HCT116 (cell line): ENCODE results near the gene LRRK1. TPM values are rescaled to one million over a fixed set of nuclear protein-coding genes. Genes with fewer than 3 reads are reported as not detected.

Experiments
- ATAC-seq: fragments of 200-7000 bp; cut with Tn5 transposase; 2 replicates; pipeline ENCODE4 v1.9.1; 2020; ENCODE audit warnings: mild to moderate bottlenecking, moderate library complexity
- BruUV-seq: library from RNA; stranded (reverse); fragments of 400-500 nt; replicated peaks from 2 replicates; lab custom pipeline; 2021; lab: Mats Ljungman, UMichigan
- CTCF ChIA-PET: fragments of 300-600 bp; sonication (Branson Sonifier 250); formaldehyde crosslinking; loops from one replicate; lab custom pipeline; 2021; ENCODE audit warnings: antibody characterized with exemption; lab: Charles Lee
- POLR2A ChIA-PET: fragments of 300-600, 350-600 bp; sonication (Branson Sonifier 250); formaldehyde crosslinking; loops from one replicate; lab custom pipeline; 2021; ENCODE audit warnings: antibody characterized with exemption; lab: Charles Lee
- RAD21 ChIA-PET, 2 experiments: fragments of 300-600 bp; sonication (Branson Sonifier 250); formaldehyde crosslinking; loops; one replicate each; lab custom pipeline; 2023; ENCODE audit warnings: low total read pairs in 2 of 2; ENCODE audit not compliant: uncharacterized antibody in 2 of 2, unreplicated experiment in 2 of 2, low non-redundant PET in 1 of 2; lab: Charles Lee
- DNase-seq: peaks from one replicate; pipeline ENCODE4 v3.0.0-alpha.2; 2010; ENCODE audit warnings: low read depth, low spot score
- H2AFZ ChIP-seq: fragments of 200-600 bp; shearing (Covaris generic), sonication (generic); 2 replicates; pipeline ENCODE4 v1.6.1; 2017; ENCODE audit warnings: low read depth, mixed run types, mixed read lengths, antibody characterized with exemption, low read length; ENCODE audit not compliant: poor library complexity, severe bottlenecking
- H3K27ac ChIP-seq: 2 replicates; pipeline ENCODE4 v1.5.1; 2012; ENCODE audit warnings: low read depth, low read length
- H3K27me3 ChIP-seq: fragments of 200-600 bp; sonication (generic); 2 replicates; pipeline ENCODE4 v1.6.1; 2016; ENCODE audit warnings: mixed run types, low read length, mixed read lengths; ENCODE audit not compliant: insufficient read depth
- H3K36me3 ChIP-seq, 2 experiments: fragments of 200-500 bp in 1 of 2; fragments of 200-600 bp in 1 of 2; sonication (Bioruptor generic) in 1 of 2; sonication (generic) in 1 of 2; 2 replicates each; pipeline versions ENCODE4 v1.5.1 to v1.6.1; 2014 to 2016; ENCODE audit warnings: low read length in 2 of 2, inconsistent platforms in 1 of 2, mixed read lengths in 1 of 2, mixed run types in 1 of 2; ENCODE audit not compliant: insufficient read depth in 2 of 2, control insufficient read depth in 1 of 2
- H3K4me1 ChIP-seq, 2 experiments: fragments of 200-600 bp in 1 of 2; sonication (generic) in 1 of 2; 2 replicates each; pipeline versions ENCODE4 v1.5.1 to v1.6.1; 2012 to 2017; ENCODE audit warnings: low read length in 2 of 2, inconsistent platforms in 1 of 2, mild to moderate bottlenecking in 1 of 2, mixed read lengths in 1 of 2, mixed run types in 1 of 2, moderate library complexity in 1 of 2; ENCODE audit not compliant: insufficient read depth in 2 of 2, control insufficient read depth in 1 of 2
- H3K4me2 ChIP-seq: fragments of 200-600 bp; sonication (generic); 2 replicates; pipeline ENCODE4 v1.6.1; 2017; ENCODE audit warnings: mixed run types, low read length, mixed read lengths
- H3K4me3 ChIP-seq, 2 experiments: fragments of 200-600 bp in 1 of 2; sonication (generic) in 1 of 2; replicated peaks in 1 of 2; 2 replicates each; pipeline ENCODE4 v1.5.1; 2011 to 2016; ENCODE audit warnings: low read length in 2 of 2, control low read depth in 1 of 2, low read depth in 1 of 2, mild to moderate bottlenecking in 1 of 2, mixed read lengths in 1 of 2, mixed run types in 1 of 2
- H3K79me2 ChIP-seq: fragments of 200-600 bp; sonication (generic); 2 replicates; pipeline ENCODE4 v1.6.1; 2017; ENCODE audit warnings: mild to moderate bottlenecking, mixed run types, low read length, moderate library complexity, mixed read lengths; ENCODE audit not compliant: insufficient read depth
- H3K9ac ChIP-seq: fragments of 200-600 bp; sonication (generic); 2 replicates; pipeline ENCODE4 v1.6.1; 2016; ENCODE audit warnings: low read length, mixed read lengths
- H3K9me2 ChIP-seq: fragments of 200-600 bp; sonication (generic), shearing (Covaris generic); 2 replicates; pipeline ENCODE4 v1.6.1; 2017; ENCODE audit warnings: mixed run types, mild to moderate bottlenecking, moderate library complexity; ENCODE audit not compliant: insufficient read depth
- H3K9me3 ChIP-seq, 2 experiments: fragments of 200-500 bp in 1 of 2; fragments of 200-600 bp in 1 of 2; sonication (Bioruptor generic) in 1 of 2; sonication (generic) in 1 of 2; 2 replicates each; pipeline ENCODE4 v1.6.1; 2014 to 2017; ENCODE audit warnings: low read length in 2 of 2, mixed read lengths in 2 of 2, inconsistent platforms in 1 of 2, low read depth in 1 of 2, mild to moderate bottlenecking in 1 of 2, mixed run types in 1 of 2, moderate library complexity in 1 of 2; ENCODE audit not compliant: control insufficient read depth in 1 of 2, insufficient read depth in 1 of 2
- H4K20me1 ChIP-seq: fragments of 200-600 bp; sonication (generic), shearing (Covaris generic); 2 replicates; pipeline ENCODE4 v1.6.1; 2017; ENCODE audit warnings: mixed run types, mild to moderate bottlenecking, moderate library complexity; ENCODE audit not compliant: insufficient read depth
- CEBPB ChIP-seq: IDR thresholded peaks from 2 replicates; pipeline ENCODE4 v1.6.1; 2012; ENCODE audit warnings: low read depth
- EGR1 ChIP-seq: IDR thresholded peaks from 2 replicates; pipeline ENCODE4 v1.6.1; 2012; ENCODE audit warnings: low read depth
- EZH2 ChIP-seq: fragments of 200-600 bp; sonication (generic); IDR thresholded peaks from 2 replicates; pipeline ENCODE4 v1.6.1; 2017; ENCODE audit warnings: antibody characterized with exemption, mixed run types
- EZH2phosphoT487 ChIP-seq: fragments of 200-600 bp; IDR thresholded peaks from 2 replicates; pipeline ENCODE4 v1.6.1; 2018; ENCODE audit warnings: antibody characterized with exemption, borderline replicate concordance
- FOSL1 ChIP-seq: IDR thresholded peaks from 2 replicates; pipeline ENCODE4 v1.6.1; 2012; ENCODE audit warnings: low read depth
- POLR2AphosphoS5 ChIP-seq: IDR thresholded peaks from 2 replicates; pipeline ENCODE4 v1.6.1; 2011; ENCODE audit warnings: mild to moderate bottlenecking, low read depth, low read length, moderate library complexity
- SRF ChIP-seq: IDR thresholded peaks from 2 replicates; pipeline ENCODE4 v1.6.1; 2012; ENCODE audit warnings: low read depth
- ZNF274 ChIP-seq: fragments of 200-500 bp; sonication (Bioruptor generic); IDR thresholded peaks from 2 replicates; pipeline ENCODE4 v1.6.1; 2014; ENCODE audit warnings: mild to moderate bottlenecking, low read depth, low read length, inconsistent platforms
- intact Hi-C: fragments of 100-400 bp; cut with micrococcal nuclease; formaldehyde crosslinking; loops from 2 replicates; pipeline ENCODE4 v1.10.0; 2022
- total RNA-seq: library from RNA; stranded (reverse); gene quantifications from one replicate; pipeline ENCODE4 v1.2.1, GENCODE V29; 2021; ENCODE audit not compliant: unreplicated experiment
- TF ChIP-seq, protein P1 (sequence below): IDR thresholded peaks from 2 replicates; pipeline ENCODE4 v1.6.1; 2011; ENCODE audit warnings: mild to moderate bottlenecking, low read length, moderate library complexity; ENCODE audit not compliant: insufficient replicate concordance; ENCODE audit errors: extremely low read depth
- TF ChIP-seq, protein P2 (sequence below): IDR thresholded peaks from 2 replicates; pipeline ENCODE4 v1.6.1; 2012
- TF ChIP-seq, protein P3 (sequence below), 3 experiments: fragments of 200-600 bp in 1 of 3; sonication (generic) in 1 of 3; IDR thresholded peaks in 2 of 3; conservative IDR thresholded peaks in 1 of 3; 2 replicates each; pipeline ENCODE4 v1.5.1; 2012 to 2017; ENCODE audit warnings: low read depth in 2 of 3, low read length in 2 of 3, antibody characterized with exemption in 1 of 3, borderline replicate concordance in 1 of 3, control low read depth in 1 of 3, mild to moderate bottlenecking in 1 of 3, mixed read lengths in 1 of 3, mixed run types in 1 of 3, moderate library complexity in 1 of 3; ENCODE audit not compliant: insufficient read depth in 1 of 3

LRRK1 gene
- total RNA-seq, 1 experiment from 2014 or later, result 21.6 TPM

DNA sequence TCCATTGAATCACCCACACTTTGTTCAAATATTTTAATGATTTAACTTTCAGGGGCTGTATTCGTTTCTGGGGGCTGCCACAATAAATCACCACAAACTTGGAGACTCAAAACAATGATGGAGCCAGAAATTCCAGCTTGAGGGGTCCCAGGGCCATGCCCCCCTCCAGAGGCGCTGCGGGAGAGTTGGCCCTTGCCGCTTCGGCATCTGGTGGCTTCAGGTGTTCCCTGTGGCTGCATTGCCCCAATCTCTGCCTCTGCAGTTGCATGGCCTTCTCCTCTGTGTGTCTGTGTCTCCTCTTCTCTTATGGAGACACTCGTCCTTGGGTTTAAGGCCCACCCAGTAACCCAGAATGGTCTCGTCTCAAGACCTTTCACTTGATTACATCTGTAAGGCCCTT is 187.9 kb downstream of the LRRK1 start:
- Histone ChIP-seq H3K4me1 (peaks cover 13 to 17% of the 10 kb centered on the region in 2 experiments), H3K4me2 (no peak overlapping the region), H3K36me3 (no peaks in the 10 kb centered on the region), H3K27ac (no peak overlapping the region), H4K20me1 (no peaks in the 10 kb centered on the region), H3K27me3 (no peaks in the 10 kb centered on the region), H2AFZ (no peak overlapping the region), H3K79me2 (no peaks in the 10 kb centered on the region), H3K4me3 (no peak overlapping the region), H3K9me3 (no peaks in the 10 kb centered on the region; a peak in 1 of 4 replicates), H3K9me2 (no peaks in the 10 kb centered on the region), H3K9ac (no peak overlapping the region)
- DNase-seq, result no peak
- ChIA-PET CTCF (no interaction called here), RAD21 (no interaction called here), POLR2A (no interaction called here)
- TF ChIP-seq EZH2phosphoT487 (no peak), ZNF274 (no peak)
- intact Hi-C loops, result no loop called here
- BruUV-seq, result no TSS peak
- ATAC-seq, result no peak

DNA sequence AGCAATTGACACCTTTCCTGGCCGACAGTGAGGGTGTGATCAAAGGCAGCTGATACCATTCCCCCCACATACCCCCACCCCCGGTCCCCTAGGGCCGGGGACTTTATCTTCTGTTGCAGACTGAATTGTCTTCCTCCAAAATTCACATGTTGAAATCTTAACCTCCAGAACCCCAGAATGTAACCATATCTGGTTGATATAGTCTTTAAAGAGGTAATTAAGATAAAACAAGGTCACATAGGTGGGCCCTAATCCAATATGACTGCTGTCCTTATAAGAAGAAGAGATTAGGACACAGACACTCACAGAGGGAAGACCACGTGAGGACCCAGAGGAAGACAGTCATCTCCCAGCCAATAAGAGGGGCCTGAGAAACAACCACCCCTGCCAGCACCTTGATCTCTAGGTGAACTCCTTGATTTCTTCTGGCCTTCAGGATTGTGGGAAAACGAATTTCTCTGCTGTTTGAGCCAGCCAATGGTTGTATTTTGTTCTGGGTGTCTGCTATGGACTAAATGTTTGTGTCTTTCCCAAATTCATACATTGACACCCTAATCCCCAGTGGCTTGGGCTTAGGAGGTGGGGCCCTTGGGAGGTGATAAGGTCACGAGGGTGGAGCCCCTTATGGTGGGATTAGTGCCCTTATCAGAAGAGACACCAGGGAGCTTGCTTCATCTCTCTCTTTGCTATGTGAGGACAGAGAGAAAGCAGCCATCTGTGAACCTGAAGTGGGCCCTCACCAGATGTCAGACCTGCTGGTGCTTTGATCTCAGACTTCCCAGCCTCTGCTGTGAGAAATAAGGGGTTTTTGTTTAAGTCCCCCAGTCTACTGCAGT is 188.7 kb downstream of the LRRK1 start:
- no peak overlapping the region for H3K9ac ChIP-seq
- ATAC-seq, result no peak
- ChIA-PET POLR2A (no interaction called here), CTCF (no interaction called here)
- no peak overlapping the region for H3K4me3 ChIP-seq
- H3K79me2 ChIP-seq, result no peaks in the 10 kb centered on the region
- H3K36me3 ChIP-seq, result no peaks in the 10 kb centered on the region
- H3K27ac ChIP-seq, result no peak overlapping the region
- H3K27me3 ChIP-seq, result no peaks in the 10 kb centered on the region
- no peaks in the 10 kb centered on the region; a peak in 1 of 4 replicates for H3K9me3 ChIP-seq
- no peak for TF ChIP-seq CEBPB
- TF ChIP-seq, protein P1, sequence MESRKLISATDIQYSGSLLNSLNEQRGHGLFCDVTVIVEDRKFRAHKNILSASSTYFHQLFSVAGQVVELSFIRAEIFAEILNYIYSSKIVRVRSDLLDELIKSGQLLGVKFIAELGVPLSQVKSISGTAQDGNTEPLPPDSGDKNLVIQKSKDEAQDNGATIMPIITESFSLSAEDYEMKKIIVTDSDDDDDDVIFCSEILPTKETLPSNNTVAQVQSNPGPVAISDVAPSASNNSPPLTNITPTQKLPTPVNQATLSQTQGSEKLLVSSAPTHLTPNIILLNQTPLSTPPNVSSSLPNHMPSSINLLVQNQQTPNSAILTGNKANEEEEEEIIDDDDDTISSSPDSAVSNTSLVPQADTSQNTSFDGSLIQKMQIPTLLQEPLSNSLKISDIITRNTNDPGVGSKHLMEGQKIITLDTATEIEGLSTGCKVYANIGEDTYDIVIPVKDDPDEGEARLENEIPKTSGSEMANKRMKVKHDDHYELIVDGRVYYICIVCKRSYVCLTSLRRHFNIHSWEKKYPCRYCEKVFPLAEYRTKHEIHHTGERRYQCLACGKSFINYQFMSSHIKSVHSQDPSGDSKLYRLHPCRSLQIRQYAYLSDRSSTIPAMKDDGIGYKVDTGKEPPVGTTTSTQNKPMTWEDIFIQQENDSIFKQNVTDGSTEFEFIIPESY, result no peak
- no peak for TF ChIP-seq EGR1
- TF ChIP-seq, protein P2, sequence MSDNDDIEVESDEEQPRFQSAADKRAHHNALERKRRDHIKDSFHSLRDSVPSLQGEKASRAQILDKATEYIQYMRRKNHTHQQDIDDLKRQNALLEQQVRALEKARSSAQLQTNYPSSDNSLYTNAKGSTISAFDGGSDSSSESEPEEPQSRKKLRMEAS, result no peak
- TF ChIP-seq FOSL1, result no peak
- no peak for TF ChIP-seq EZH2phosphoT487
- TF ChIP-seq, protein P3, sequence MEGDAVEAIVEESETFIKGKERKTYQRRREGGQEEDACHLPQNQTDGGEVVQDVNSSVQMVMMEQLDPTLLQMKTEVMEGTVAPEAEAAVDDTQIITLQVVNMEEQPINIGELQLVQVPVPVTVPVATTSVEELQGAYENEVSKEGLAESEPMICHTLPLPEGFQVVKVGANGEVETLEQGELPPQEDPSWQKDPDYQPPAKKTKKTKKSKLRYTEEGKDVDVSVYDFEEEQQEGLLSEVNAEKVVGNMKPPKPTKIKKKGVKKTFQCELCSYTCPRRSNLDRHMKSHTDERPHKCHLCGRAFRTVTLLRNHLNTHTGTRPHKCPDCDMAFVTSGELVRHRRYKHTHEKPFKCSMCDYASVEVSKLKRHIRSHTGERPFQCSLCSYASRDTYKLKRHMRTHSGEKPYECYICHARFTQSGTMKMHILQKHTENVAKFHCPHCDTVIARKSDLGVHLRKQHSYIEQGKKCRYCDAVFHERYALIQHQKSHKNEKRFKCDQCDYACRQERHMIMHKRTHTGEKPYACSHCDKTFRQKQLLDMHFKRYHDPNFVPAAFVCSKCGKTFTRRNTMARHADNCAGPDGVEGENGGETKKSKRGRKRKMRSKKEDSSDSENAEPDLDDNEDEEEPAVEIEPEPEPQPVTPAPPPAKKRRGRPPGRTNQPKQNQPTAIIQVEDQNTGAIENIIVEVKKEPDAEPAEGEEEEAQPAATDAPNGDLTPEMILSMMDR (IDR thresholded peaks at IDR 0.05 in 2 of 3, conservative IDR thresholded peaks at IDR 0.05 in 1 of 3; ENCODE audit: borderline replicate concordance in 1 of 3, insufficient read depth in 1 of 3, low read depth in 2 of 3, low read length in 2 of 3), result no peak
- no peak for TF ChIP-seq EZH2
- no peak for TF ChIP-seq POLR2AphosphoS5
- TF ChIP-seq SRF, result no peak
- TF ChIP-seq, all 23 proteins: peak for 0
- no peak overlapping the region for H2AFZ ChIP-seq
- intact Hi-C loops, result no loop called here
- H3K9me2 ChIP-seq, result no peaks in the 10 kb centered on the region
- H3K4me2 ChIP-seq, result no peak overlapping the region
- no TSS peak for BruUV-seq
- DNase-seq, result no peak
- RAD21 ChIA-PET, result no interaction called here
- no peaks in the 10 kb centered on the region for H4K20me1 ChIP-seq
- peaks cover 13 to 17% of the 10 kb centered on the region in 2 experiments for H3K4me1 ChIP-seq
